GM19238 (cell line): ENCODE measurements around the gene LYPD4.

Experiments used
- DNase-seq: peaks from one replicate; pipeline ENCODE4 v3.0.0; 2011; ENCODE audit warnings: low spot score; ENCODE audit not compliant: insufficient read length

LYPD4 gene, protein sequence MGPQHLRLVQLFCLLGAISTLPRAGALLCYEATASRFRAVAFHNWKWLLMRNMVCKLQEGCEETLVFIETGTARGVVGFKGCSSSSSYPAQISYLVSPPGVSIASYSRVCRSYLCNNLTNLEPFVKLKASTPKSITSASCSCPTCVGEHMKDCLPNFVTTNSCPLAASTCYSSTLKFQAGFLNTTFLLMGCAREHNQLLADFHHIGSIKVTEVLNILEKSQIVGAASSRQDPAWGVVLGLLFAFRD

DNA sequence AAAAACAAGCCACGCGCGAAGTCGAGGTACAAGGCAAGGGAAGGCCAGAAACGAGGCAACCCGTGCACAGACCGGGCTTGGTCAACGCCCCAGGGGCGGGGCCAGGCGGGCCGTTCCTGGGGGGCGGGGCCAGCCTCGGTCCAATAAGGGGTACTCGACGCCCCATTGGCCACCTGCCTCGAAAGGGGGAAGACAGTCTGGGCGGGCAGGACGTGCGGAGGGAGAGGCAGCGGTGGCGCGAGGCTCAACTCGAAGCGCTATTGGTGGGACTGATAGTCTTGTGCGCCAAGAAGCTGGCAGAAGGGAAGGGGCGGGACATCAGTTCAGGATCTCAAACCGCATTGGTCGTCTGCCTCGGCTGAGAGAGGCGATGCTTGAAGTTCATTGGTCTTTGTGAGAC, at the start of gene LYPD4:
LYPD4 (minus strand) TSS at position 83 of the 400 bp plus-strand sequence. CDS start 5,398 bp downstream, outside the sequence.
- no peak for DNase-seq

DNA sequence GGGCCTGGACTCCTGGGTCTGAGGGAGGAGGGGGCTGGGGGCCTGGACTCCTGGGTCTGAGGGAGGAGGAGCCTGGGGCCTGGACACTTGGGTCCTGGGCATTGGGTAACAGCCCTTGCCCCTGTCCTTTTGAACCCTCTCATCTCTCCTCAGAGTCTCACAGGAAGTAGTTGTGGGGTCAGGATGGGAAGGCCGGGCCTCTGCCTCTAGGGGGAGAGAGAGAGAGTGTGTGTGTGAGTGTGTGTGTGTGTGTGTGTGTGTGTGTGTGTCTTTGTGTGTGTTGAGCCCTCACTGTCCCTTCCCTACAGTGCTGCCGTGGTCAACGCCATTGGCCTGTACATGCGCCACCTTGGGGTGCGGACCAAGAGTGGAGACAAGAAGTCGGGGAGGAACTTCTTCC, 49.4 kb upstream of the LYPD4 start:
- no peak for DNase-seq

DNA sequence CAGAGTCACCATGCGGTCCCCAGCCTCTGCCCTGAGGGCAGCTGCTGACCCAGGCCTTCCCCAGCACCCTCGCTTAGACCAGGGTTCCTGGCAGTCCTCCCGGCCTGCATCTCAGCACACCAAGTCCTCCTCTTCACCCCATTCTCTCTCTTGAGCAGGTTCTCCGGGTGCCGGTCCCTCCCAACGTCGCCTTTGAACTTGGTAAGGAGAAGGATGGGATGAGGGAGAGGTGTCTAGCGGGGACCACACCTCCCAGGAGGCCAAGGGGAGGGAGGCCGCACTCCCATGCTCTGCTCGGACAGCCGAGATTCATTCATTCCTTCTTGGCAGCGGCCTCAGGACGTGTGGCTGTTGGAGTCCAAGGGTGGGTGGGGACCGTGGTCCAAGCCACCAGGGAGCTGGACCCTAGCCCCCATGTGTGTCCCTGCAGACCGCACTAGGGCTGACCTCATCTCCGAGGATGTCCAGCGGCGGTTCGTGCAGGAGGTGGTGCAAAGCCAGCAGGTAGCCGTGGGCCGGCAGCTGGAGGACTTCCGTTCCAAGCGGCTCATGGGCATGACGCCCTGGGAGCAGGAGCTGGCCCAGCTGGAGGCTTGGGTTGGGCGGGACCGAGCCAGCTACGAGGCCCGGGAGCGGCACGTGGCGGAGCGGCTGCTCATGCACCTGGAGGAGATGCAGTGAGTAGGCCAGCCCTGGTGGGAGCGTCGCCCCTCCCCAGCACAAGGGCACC, 47.9 kb upstream of the LYPD4 start:
- DNase-seq = no peak

DNA sequence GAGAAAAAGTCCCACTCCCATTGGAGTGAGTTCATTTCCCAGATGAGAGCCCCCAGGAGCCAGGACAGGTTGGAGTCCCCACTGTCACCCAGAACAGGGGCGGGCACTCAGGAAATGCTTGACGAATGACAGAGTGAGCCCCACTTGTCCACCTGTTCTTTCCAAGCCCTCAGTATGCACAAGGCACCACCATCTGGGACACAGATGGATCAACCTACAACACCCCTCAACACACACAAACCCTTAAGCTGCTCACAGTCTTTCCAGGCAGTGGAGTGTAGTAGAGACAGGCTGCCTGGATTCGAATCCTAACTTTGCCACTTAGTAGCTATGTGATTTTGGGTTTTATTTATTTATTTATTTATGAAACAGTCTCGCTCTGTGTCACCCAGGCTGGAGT, 46.5 kb upstream of the LYPD4 start:
- no peak for DNase-seq

DNA sequence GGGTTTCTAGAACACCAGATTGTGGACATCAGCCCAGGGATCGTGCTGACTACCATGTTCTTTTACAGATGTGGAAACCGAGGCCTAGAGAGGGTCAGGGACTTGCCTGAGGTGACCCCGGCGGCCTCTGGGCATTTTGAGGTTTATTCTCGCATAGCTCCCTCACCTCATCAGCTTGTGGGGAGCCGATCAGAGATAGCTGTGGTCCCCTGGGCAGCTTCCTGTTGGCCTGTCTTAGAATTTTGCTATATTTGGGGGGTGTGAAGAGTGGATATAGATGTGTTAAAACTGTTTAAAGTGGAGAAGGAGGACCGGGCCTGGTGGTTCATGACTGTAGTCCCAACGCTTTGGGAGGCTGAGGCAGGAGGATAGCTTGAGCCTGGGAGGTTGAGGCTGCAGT, 45.4 kb upstream of the LYPD4 start:
- DNase-seq = no peak

DNA sequence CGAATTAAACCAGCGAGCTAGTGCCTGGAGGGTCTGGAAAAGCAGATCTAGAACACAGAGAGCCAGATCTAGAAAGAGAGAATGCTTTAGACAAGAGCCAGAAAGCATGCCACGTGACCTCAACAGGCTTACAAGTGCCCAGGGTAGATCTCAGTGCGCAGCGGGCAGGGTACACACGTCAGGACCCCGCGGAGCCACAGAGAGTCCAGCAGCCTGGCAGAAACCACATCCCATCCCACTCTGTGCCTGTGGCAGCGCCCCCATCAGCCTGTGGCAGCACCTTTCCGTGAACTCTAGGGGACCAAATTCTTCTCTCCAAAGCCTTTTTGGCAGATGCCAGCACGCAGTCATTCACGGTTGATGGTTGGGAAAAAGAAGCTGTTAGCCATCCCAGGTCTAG, 44.4 kb upstream of the LYPD4 start:
- no peak for DNase-seq

DNA sequence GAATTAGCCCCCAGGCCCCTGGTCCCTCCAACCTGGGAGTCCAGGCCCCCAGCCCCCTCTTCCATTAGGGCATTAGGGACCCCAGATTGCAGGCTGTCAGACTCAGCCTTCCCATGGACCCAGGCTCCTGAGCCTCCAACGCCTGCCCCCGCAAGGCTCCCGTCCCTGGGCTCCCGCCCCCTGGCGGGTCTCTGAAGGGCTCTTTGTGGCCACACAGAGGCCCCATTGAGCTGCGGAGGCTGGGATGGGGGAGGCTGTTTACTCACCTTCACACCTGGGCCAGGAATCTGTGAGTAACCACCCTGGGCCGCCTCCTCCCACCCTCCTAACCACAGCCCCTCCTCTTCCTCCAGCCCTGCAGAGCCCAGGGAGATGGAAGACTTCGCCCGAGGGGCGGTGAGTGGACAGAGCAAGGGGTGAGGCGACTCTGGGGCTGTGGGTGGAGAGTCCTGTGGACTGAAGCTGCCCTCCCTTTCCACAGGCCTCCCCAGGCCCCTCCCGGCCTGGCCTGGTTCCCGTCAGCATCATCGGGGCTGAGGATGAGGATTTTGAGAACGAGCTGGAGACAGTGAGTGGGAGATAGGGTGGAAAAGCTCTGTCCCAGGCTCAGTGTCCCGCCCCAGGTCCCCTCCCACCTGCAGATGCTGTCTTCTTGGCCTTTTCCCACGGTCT, 43.4 kb upstream of the LYPD4 start:
- DNase-seq = no peak

DNA sequence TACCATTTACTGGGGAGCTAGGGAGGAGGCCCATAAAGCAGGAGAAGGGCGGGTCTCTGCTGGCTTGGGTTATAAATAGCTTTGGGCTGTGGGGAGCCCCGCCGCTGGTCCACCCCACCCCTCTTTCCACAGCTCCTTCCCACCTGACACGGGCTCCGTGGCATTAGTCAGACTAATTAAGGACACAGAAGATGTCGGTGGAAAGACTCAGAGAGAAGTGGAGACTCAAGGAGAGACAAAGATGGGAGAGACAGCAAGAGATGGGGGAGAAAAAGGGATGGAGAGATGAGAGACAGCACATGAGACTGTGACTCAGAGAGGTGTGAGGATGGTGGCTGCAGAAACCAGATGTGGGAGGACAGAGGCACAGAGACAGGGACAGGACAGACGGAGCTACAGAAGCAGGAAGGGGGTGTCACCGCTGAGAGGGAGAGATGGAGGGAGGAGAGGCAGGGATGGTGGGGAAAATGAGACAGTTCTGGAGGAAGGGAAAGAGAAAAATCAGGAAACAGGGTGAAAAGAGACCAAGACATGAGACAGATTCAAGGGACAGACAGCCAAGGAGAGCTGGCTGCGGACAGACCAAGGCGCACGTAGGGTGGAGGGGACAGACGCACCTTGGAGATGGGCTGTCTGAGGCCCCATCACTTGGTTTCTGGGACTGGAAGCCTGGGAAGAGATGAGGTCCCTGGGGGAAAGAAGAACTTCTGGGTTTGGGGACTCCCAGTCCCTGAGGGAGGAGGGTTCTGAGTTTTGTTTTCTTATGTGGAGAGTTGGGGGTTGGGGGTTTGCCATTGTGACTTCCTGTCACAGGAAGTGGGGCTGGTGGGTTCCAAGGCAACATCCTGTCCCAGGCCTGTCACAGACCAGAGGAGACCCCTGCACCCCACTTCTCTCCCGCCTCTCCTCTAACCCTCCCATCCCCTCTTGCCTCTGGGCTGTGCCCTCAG, 42.6 kb upstream of the LYPD4 start:
- DNase-seq = peak; percentile 75

DNA sequence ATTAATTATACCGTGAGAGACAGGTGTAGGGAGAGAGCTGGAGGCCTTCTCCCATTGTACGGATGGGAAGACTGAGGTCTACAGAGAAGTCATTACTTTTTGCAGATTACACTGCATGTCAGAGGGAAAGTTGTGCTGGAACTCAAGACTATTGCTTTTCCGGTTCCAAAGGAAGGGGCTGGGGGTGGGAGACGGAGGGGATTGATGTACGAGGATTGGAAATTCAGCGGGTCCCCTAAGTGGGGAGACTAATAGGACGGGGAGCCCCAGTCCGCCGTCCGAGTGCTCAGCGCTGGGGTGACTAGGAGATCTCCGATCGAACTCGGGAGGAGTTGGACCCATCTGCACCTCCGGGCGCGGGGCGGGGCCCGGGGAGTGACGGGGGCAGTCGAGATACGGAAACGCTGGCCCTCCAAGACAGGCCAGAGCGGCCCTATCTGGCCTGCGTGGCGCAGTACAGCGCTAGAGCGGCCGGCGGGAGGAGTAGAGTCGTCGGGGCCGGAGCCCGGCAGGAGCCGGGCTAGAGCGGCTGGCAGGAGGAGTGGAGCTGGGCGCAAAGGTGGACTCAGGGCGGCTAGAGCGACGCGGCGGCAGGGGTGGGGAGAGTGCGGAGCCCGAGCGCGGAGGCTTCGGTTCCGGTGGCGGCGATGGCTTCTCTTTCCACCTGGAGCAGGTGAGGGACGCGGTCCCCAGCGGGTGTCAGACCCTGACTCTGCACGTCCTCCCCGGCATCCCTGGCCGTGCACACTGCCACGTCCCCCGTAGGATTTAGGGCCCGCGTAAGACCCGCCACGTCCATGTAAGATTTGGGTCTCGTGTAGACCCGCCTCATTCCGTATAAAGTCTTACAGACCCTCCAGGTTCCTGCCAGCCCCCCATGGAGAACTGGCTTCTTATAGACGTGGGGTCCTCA, 39.6 kb upstream of the LYPD4 start:
- peak; percentile 98 for DNase-seq

DNA sequence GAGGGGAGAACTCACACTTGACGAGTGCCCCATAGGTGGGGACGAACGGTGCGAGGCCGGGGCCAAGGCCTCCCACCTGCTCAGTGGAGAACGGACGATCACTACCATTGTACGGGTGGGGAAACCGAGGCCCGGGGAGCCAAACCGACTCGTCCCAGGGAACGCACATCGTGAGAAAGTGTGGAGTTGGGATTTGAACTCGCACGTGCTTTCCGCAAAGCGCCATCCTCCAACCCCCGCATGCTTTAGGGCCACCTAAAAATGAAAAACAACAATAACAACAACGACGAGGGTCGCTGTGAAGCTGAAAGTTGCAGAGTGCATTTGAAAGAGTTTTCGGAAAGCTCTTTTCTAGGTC, 39.0 kb upstream of the LYPD4 start:
- no peak for DNase-seq

DNA sequence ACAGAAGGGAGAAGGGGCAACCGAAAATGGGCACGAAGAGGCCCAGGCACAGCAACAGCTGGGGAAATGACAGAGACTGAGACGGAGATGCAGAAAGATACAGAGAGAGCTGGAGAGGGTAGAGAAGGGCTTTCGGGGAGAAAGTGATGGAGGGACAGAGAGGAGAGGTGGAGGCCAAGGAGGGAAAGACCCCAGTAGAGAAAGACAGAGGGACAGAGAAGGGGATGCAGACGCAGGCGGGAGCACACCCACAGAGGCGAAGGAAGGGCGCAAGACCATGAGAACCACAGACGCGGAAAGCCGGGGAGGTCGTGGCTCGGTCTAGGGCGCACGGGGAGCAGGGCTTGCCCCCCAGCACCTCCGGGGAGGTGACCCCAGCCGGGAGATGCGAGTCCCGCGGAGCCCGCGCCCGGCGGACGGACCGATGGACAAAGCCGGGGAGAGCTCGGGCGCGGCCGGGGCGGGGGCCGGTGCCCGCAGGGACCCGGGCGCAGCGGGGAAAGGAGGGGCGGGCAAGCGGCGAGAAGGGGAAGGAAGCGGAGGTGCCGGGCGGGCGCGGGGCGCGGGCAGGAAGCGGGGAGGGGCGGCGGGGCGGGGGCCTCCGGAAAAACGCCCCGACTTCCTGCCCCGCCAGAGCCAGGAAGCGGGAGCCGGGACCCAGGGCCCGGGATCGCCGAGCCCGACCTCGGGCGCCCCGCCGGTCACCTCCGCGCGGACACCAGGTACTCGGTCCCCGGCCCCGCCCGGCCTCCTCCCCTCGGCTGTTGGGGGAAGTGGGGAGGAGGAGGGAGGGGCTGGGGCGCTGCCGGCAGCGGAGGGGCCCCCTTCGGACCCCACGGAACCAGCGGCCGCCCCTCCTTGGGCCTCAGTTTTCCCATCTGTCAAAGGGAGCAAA, 38.3 kb upstream of the LYPD4 start, which contains the start of gene ARHGEF1:
ARHGEF1 (plus strand) TSS at position 617 of the 895 bp plus-strand sequence. CDS start 4,899 bp downstream, outside the sequence.
- DNase-seq = no peak

DNA sequence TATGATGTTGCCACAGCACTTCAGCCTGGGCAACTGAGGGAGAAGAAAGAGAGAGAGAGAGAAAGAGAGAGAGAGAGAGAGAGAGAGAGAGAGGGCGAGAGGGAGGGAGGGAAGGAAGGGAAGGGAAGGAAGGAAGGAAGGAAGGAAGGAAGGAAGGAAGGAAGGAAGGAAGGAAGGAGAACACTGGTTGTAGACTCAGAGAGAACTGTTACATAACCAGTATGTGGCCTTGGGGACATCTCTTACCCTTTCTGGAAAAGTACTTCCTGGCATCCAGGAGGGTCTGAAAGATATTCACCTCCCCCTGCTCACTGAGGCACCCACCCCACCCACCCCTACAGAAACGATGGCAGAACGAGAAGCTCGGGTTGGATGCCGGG, 35.8 kb upstream of the LYPD4 start:
- no peak for DNase-seq

DNA sequence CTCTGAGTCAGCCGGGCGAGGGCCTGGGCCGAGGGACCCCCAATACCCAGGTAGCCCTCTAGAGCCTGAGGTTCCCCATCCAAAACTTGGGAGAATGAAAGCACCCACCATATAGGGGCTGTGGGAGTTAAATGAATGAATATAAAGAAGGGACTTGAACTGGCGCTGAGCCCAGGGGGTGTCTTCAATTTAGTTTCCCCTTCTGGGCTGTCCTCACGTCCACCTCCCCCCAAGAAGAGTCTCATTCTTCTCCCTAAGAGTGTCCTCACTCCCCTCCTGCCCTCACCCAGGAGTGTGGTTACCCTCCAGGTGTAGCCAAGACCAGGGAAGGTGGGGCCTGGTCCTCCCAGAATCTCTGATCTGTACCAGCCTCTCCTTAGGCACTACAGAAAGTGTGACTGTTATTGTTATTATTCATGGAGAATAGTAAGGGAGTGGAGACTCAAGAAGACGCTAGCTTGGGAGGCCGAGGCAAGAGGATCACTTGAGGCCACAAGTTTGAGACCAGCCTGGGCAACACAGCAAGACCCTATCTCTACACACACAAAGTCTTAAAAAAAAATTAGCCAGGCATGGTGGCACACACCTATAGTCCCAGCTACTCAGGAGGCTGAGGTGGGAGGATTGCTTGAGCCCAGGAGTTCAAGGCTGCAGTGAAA, 35.3 kb upstream of the LYPD4 start:
- no peak for DNase-seq

DNA sequence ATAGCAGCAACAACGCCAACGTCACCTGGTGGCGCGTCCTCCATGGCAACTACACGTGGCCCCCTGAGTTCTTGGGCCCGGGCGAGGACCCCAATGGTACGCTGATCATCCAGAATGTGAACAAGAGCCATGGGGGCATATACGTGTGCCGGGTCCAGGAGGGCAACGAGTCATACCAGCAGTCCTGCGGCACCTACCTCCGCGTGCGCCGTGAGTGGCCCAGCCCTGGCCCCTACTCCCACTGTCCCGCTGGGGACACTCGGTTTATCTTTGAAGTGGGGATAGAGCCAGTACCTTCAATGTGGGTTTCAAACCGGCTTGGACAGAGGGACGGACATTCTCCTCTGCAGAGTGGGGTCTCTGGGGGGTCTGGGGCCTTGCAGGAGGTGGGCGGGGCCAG, 34.6 kb upstream of the LYPD4 start:
- DNase-seq = no peak

DNA sequence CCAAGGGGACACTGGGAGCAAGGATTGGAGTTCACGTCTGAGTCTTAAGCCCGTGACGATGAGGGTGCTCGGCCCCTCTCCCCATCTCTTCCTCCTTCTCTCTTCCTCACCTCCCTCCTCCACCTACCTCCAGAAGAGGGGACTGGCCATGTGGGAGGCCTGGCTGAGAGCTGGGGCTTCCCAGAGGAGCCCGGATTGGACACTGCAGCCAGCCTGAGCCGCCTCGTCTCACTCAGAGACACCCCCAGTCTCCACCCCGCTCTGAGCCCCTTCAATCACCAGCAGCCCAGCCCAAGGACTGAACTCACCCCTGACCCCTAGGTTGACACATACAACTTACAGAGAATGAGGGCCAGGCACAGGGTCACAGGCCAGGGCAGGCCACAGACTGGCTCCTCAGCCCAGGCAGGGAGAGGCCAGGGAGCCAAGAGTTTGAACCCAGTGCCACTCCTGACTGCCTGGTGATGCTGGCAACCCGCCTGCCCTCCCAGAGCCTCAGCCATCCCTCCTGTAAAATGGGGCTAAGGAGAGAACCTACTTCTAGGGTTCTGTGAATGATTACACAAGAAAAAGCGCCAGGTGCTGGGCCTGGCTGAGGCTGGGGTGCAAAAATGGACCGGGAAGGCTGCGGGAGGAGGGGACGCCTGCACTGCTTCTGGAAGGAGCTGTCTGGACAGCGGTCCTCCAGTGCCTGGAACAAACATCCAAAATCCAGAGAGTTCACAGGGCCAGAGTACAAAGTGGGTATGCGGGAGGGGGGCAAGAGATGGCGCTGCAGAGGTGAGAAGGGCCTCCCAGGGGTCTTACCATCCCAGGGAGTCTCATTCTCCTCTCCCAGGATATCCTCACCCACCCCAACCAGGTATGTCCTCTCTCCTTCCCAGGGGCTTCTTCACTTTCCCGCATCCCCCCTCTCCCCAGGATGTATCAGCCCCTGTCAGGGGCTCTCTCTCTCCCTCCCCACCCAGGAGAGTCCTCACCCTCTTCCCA, 33.7 kb upstream of the LYPD4 start:
- DNase-seq = no peak

DNA sequence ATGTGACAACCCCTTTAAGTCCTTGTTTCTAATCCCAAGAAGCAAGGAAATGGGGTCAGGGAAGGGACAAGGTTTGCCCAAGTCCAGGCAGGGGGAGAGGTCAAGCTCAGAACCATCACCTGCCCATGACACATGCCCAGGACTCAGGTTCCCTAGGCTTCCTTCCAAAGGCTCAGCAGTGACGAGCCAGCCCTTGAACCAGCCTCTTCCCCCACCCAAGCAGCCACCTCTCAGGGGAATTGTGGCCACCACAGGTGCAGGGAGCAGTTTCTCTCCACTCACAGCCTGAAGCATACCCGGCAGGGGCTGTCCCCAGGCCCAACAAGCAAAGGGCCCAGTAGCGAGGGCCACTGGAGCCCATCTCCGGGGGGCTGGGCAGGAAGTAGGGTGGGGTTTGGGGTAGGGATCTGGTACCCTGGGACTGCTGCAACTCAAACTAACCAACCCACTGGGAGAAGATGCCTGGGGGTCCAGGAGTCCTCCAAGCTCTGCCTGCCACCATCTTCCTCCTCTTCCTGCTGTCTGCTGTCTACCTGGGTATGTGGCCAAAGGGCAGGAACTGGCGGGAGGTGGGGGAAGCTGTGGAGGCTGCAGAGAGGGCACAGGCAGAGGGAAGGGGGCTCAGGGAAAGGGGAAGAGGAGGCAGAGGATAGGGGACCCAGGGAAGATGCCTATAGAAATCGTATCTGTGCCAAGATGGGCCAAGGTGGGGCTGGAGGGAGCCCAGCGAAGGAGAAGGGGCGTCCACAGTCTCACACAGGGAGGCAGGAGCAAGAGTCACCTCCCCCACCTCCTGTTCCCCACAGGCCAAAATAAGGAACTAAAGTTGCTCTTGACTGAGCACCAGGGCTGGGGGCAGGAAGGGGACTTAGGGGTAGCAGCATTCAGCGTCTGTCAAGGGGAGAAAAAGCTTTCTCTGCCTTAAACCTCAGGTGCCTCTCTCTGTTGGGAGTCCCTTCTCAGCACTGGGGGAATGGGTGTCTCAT, 32.7 kb upstream of the LYPD4 start, which contains the start of gene CD79A:
CD79A (plus strand) TSS at position 433 of the 986 bp plus-strand sequence; CDS start at position 459, 26 bp downstream.
- peak; percentile 76 for DNase-seq
